HL-60 (cell line): ENCODE results near the gene RABGAP1L.

Source experiments
- POLR2AphosphoS5 ChIP-seq: IDR thresholded peaks from 2 replicates; pipeline ENCODE4 v1.6.1; 2012; ENCODE audit warnings: low read depth
- TF ChIP-seq, protein P1 (sequence below): IDR thresholded peaks from one replicate; pipeline ENCODE4 v1.5.1; 2011; ENCODE audit warnings: low read length, control low read depth, inconsistent platforms; ENCODE audit not compliant: insufficient read depth
- TF ChIP-seq, protein P2 (sequence below): IDR thresholded peaks from 2 replicates; pipeline ENCODE4 v1.6.1; 2012; ENCODE audit warnings: low read depth; ENCODE audit not compliant: insufficient replicate concordance

DNA sequence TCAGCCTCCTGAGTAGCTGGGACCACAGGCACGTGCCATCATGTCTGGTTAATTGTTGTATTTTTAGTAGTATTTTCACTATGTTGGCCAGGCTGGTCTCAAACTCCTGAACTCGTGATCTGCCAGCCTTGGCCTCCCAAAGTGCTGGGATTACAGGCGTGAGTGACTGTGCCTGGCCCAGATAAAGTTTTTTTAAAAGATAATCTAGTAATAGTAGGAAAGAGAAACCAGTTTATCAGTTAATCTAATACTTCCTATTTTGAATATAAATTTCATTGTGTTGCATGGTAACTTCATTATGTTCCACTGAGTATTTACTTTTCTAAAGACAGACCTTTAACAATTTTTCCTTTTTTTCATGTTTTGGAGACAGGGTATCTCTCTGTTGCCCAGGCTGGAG lies 10.0 kb downstream of the RABGAP1L start:
- TF ChIP-seq, protein P1, sequence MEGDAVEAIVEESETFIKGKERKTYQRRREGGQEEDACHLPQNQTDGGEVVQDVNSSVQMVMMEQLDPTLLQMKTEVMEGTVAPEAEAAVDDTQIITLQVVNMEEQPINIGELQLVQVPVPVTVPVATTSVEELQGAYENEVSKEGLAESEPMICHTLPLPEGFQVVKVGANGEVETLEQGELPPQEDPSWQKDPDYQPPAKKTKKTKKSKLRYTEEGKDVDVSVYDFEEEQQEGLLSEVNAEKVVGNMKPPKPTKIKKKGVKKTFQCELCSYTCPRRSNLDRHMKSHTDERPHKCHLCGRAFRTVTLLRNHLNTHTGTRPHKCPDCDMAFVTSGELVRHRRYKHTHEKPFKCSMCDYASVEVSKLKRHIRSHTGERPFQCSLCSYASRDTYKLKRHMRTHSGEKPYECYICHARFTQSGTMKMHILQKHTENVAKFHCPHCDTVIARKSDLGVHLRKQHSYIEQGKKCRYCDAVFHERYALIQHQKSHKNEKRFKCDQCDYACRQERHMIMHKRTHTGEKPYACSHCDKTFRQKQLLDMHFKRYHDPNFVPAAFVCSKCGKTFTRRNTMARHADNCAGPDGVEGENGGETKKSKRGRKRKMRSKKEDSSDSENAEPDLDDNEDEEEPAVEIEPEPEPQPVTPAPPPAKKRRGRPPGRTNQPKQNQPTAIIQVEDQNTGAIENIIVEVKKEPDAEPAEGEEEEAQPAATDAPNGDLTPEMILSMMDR: no peak
- no peak for TF ChIP-seq POLR2AphosphoS5
- TF ChIP-seq, protein P2, sequence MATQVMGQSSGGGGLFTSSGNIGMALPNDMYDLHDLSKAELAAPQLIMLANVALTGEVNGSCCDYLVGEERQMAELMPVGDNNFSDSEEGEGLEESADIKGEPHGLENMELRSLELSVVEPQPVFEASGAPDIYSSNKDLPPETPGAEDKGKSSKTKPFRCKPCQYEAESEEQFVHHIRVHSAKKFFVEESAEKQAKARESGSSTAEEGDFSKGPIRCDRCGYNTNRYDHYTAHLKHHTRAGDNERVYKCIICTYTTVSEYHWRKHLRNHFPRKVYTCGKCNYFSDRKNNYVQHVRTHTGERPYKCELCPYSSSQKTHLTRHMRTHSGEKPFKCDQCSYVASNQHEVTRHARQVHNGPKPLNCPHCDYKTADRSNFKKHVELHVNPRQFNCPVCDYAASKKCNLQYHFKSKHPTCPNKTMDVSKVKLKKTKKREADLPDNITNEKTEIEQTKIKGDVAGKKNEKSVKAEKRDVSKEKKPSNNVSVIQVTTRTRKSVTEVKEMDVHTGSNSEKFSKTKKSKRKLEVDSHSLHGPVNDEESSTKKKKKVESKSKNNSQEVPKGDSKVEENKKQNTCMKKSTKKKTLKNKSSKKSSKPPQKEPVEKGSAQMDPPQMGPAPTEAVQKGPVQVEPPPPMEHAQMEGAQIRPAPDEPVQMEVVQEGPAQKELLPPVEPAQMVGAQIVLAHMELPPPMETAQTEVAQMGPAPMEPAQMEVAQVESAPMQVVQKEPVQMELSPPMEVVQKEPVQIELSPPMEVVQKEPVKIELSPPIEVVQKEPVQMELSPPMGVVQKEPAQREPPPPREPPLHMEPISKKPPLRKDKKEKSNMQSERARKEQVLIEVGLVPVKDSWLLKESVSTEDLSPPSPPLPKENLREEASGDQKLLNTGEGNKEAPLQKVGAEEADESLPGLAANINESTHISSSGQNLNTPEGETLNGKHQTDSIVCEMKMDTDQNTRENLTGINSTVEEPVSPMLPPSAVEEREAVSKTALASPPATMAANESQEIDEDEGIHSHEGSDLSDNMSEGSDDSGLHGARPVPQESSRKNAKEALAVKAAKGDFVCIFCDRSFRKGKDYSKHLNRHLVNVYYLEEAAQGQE: no peak
